GM12891 (cell line): Measurements from ENCODE around the gene GARIN6.

Source experiments
- POLR2A ChIP-seq: IDR thresholded peaks from 2 replicates; pipeline ENCODE4 v1.6.1; 2011; ENCODE audit warnings: low read depth, low read length, control low read depth
- POLR2AphosphoS5 ChIP-seq: IDR thresholded peaks from 2 replicates; pipeline ENCODE4 v1.6.1; 2011; ENCODE audit warnings: low read depth, low read length, control low read depth
- SPI1 ChIP-seq: IDR thresholded peaks from 2 replicates; pipeline ENCODE4 v1.6.1; 2011; ENCODE audit warnings: low read depth, low read length, control low read depth
- TAF1 ChIP-seq: IDR thresholded peaks from 2 replicates; pipeline ENCODE4 v1.6.1; 2011; ENCODE audit warnings: low read depth, low read length, control low read depth

DNA sequence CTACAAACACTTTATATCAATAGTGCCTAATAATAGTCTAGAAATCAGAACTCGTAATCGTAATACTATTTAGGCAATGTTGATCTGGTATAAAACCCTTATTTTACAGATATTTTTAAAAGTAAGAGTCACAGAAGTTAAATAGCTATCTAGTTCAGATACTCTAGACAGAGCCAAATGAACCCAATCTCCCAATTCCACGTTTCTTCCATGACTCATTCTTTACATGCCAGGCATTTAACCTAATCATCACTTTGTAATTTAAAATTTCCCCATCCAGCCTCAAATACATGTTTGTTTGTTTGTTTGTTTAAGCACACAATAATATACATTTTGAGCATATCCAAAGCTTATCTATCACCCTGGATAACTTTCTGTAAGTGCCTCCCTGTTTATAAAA, 36.4 kb upstream of the GARIN6 start:
- TF ChIP-seq POLR2A (no peak), POLR2AphosphoS5 (no peak), TAF1 (no peak), SPI1 (no peak)
